ENCODE data around the gene ARHGAP40.
"Not testable (repeated sequence)": the region's sequence is repeated elsewhere in the genome, so short reads cannot be mapped to it uniquely, and the experiment has no call there.

ARHGAP40 gene

DNA sequence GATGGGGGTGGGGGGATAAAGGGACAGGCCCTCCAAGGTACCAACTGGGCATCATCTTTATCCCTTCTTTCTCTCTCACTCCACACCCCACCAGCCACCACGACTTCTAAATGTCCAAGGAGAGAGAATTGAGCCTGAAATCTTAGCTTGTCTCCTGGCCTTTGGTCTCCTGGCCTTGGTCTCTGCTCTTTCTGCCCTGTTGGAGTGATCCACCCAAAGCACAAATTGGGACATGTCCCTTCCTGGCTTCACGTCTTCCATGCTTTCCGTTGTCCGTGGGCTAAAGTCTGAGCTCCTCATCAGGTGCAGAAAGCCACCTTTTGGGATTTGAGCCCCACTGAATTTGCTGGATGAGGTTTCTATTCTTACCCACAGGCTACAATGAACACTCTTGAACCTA, 12.3 kb upstream of the ARHGAP40 start:
- DNase-seq, result no peak

DNA sequence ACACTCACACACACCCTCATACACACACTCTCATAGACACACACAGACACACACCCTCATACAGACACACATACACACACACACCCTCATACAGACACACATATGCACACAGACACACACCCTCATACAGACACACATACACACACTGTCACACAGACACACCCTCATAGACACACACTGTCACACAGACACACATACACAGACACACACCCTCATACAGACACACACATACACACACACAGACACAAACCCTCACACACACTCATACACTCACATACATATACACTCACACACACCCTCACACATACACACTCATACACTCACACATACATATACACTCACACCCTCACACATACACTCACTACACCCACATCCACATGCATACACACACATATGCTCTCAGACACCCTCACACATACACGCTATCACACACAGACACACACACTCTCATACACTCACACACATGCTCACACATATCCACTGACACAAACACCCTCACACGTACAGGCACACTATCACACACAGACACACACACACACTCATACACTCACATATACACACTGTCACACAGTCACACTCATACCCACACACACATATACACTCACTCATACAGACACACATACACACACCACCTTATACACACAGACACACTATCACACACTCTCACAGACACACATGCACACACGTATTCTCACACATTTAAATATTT, 11.5 kb upstream of the ARHGAP40 start:
- DNase-seq, result no peak

- no peak for DNase-seq
These were observed 10.7 kb upstream of the ARHGAP40 start for GRCh38 chr20:38590676-38591473.

DNA sequence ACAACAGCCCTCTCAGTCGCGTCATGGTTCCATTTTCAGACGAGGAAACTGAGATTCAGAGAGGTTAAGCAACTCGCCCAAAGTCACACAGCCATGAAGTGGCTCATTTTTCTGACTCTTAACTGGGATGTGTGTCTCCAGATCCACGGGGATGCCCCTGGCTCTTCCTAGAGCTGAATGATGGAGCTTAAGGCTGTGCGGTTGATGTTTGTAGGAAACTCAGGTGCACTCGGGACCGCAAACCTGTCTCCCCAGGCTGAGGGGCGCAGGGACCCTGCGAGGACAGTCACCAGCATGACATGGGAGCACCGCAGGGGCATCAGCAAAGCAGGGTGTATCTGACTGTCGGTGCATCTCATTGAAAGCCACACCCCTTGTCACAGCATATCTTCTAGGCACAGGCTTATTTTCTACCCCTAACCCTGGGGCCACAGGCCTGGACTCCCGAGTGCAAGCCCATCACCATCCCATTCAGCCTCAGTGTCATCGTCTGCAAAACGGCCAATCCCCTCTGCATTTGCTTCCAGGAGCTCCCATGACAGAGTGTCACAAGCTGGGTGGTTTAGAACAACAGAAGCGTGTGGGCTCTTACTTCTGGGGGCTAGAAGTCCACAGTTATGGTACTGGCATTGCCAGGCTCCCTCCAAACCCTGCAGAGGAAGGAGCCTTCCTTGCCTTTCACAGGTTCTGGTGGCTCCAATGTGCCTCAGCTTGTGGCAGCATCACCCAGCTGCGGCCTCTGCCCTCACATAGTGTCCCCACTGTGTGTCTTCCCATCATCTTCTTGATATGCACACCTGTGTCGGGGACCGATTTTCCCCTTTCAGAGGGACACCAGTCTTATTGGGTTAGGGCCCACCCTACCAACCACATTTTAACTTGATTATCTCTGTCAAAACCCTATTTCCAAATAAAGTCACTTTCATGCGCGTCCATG, 9.9 kb upstream of the ARHGAP40 start:
- no peak for DNase-seq

DNA sequence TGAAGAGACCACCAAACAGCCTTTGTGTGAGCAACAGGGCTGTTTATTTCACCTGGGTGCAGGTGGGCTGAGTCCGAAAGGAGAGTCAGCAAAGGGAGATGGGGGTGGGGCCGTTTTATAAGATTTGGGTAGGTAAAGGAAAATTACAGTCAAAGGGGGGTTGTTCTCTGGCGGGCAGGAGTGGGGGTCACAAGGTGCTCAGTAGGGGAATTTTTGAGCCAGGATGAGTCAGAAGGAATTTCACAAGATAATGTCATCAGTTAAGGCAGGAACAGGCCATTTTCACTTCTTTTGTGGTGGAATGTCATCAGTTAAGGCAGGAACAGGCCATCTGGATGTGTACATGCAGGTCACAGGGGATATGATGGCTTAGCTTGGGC, 9.2 kb upstream of the ARHGAP40 start:
- DNase-seq, result not testable (repeated sequence)

- not testable (repeated sequence) for DNase-seq
These were observed 7.3 kb upstream of the ARHGAP40 start for GRCh38 chr20:38594281-38594680.

- DNase-seq, result not testable (repeated sequence)
These were observed 5.7 kb upstream of the ARHGAP40 start for GRCh38 chr20:38595886-38596285.

DNA sequence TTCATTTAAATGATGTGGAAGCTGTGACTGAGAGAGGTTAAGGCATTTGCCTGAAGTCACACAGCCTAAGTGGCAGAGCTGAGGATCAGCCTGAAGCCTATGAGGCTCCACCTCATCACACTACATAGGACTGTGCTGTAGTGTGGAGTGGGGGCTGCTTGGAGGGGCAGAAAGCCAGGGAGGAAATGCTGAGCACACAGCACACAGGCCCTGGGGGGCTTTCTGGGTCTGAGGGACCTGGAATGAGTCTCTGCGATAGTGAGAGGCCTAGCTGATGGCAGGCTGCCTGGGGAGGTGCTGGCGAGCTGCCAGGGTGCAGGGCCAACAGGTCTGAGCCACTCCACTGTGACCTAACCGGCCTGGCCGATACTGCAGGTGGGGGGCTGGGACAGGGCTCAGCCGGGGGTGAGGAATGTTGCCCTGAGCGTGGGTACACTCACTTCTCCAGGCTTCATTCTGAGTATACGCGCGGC, 2.2 kb upstream of the ARHGAP40 start:
- no peak for DNase-seq

GRCh38 chr20:38600057-38600456, 1.6 kb upstream of the ARHGAP40 start:
- no peak for DNase-seq

DNA sequence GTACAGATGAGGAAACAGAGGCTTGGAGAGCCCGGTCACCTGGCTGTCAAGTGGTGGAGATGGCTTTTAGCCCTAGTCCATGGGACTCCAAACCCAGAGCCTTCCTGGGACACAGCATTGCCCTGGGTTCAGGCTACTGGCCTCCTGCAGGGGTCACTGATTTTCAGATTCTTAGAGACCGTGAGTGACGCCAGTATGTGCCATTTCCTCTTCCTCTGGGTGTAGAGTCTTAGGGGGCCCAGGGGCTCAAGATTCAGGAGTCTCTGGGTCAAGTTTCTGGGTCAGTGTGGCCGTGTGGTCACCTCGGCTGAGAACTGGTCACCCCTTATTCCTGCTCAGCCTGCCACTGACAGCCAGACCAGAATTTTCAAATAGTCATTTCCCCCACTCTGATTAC, 574 bp downstream of the ARHGAP40 start:
- no peak for DNase-seq

GRCh38 chr20:38603286-38603685, 1.7 kb downstream of the ARHGAP40 start:
- no peak for DNase-seq

GRCh38 chr20:38604873-38605303, 3.3 kb downstream of the ARHGAP40 start:
- no peak for DNase-seq

DNA sequence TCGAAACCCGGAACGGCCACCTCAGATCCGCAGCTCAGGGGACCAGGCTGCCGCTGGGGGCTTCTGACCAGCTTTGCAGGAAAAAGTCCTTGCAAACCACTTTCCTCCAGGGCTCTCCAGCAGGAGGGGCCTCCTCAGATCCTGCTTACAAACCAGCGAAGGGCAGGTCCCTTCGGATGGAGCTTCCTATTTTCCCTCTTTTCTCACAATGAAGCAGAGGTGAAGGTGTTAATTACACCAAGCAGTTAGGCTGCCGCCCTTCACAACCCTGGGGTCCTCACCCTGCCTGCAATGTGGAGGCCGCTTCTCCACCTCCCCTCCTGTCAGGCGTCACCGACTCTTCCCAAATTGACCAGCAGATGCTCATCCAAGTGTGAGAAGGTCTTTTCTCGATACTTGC, 5.7 kb downstream of the ARHGAP40 start:
- DNase-seq, result no peak

DNA sequence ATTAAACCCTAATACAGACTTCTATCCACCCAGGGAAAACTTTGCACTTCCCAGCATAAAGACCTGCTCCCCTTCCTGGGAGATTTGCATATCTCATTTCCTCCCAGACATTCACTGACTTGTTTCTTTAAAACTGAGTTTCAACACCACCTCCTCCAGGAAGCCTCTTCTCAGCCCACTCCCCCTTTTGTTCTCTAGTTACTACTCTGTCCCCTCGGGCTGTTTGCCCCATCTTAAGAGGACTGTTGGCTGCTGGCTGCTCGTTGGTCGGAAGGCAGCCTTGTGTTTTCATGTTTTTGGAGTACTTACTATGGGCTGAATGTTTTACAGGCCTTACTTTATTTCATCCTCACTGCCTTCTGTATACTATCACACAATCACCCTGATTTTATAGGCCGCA, 6.6 kb downstream of the ARHGAP40 start:
- no peak for DNase-seq

DNA sequence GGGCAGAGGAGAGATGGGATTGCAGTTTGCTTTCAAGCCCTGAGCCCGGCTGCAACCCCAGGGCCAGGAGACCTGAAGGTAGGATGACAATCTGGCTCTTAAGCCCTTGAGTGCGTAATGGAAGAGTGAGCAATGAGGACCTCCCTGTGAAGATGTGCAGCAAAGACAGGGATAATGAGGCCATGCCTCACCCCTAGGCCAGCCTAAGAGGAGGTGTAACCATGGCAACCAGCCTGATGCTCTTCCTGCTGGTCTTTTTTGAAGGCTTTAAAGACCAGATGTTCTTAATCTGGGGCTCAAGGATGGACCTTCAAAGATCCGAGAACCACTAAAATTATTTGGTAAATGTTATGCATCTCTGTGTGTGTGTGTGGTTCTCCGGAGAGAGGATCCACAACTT, 8.2 kb downstream of the ARHGAP40 start:
- DNase-seq, result no peak

DNA sequence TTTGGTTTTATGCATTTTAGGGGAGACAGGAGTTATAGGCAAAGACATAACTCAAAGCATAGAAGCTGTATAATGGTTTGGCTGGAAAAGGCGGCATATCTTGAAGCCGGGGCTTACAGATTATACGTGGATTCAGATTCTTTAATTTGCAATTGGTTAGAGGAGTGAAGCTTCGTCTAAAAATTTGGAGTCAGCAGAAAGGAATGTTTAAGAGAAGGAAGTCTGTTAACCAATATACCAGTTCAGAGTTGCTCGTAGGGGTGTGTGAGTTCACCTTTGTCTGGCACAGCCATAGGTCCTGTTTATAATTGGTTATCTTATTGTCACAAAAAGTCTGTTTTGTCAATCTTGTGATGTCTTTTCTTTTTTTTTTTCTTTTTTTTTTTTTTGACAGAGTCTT, 8.9 kb downstream of the ARHGAP40 start:
- DNase-seq, result no peak

- DNase-seq, result no peak
These were observed 11.3 kb downstream of the ARHGAP40 start for GRCh38 chr20:38612751-38613515.

GRCh38 chr20:38615283-38615682, 13.7 kb downstream of the ARHGAP40 start:
- no peak for DNase-seq

- DNase-seq, result no peak
These were observed 14.8 kb downstream of the ARHGAP40 start for GRCh38 chr20:38616457-38616856.

DNA sequence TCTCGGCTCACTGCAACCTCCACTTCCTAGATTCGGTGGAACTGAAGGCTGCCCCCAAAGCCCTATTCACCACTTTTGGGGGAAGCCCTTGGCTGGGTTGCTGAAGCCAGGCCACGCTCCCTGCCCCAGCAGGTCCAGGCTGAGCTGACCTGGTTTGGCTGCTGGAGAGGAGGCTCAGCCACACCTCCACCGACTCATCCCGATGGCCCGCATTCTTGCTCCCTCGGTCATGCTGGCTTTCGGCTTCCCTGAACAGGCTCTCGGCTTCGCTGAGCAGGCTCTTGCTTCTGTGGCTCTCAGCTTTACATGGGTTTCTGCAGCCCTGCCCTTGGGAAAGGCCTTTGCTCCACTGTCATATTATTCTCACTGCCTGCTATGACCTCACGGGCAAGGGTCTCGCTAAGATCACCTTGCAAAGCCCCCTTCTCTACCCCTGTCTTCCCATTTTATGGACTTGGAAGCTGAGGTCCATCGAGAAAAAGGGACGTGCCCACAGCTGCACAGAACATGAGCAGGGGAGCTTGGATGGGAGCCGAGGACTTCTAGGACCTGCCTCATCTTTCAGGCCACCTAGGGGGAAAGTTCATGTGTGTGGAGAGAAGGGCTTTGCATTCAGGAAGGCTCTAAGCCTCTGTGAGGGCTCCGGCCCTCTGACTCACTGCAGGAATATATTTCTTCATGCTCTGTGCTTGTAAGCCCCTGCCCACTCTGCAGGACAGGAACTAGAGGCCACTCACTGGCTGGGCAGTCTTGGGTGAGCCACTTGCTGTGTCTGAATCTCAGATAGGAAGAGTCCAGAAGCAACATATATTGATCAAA, 15.6 kb downstream of the ARHGAP40 start:
- no peak for DNase-seq

DNA sequence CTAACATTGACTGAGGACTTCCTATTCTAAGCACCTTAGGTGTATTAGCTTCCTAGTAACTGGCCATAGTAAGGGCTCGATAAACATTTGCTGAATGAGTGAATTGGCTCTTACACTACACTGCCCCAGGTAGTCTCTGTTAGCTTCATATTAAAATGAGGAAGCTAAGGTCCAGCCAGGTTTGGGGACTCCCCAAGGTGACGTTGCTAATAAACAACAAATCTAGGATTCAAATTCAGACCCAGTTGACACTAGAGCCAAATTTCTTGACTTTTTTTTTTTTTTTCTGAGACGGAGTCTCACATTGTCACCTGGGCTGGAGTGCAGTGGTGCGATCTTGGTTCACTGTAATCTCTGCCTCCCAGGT, 16.2 kb downstream of the ARHGAP40 start:
- no peak for DNase-seq

- no peak for DNase-seq
These were observed 18.8 kb downstream of the ARHGAP40 start for GRCh38 chr20:38620441-38620840.

Data from stimulated activated CD4-positive, alpha-beta T cell treated with anti-CD3 and anti-CD28 coated beads, Interleukin-2, amount 100 ng/mL, for 48 hours (primary cell).